ENCODE results near the gene GNB1L.
A peak's percentile ranks its signal among the peaks of the same experiment; 100 is the strongest.

GNB1L gene

DNA sequence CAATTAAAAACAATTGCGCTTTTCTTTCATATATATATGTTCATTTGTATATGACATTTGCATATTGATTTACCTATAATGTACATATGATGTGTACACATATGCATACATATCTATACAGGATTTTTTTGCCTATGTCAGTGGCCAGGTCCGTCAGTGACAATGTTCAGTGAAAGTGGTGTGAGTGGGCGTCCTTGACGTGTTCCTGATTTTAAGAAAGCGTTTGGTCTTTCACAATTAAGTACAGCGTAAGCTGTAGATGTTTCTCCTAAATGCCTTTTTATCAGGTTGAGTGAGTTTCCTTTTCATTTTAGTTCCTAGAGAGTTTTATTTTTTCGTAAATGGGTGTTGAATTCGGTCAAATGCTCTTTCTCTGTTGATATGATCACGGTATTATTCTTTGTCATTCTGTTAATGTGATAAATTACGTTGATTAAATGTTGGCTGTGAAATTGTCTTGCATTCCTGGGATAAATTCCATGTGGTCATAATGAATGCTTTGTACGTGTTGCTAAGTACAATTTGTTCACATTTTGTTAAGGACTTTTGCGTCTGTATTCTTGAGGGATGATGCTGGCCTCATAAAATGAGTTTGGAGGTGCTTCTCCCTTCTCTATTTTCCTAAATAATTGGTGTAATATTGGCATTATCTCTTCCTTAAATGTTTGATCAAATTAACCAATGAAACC lies 10.6 kb upstream of the GNB1L start:
- DNase-seq, result no peak

DNA sequence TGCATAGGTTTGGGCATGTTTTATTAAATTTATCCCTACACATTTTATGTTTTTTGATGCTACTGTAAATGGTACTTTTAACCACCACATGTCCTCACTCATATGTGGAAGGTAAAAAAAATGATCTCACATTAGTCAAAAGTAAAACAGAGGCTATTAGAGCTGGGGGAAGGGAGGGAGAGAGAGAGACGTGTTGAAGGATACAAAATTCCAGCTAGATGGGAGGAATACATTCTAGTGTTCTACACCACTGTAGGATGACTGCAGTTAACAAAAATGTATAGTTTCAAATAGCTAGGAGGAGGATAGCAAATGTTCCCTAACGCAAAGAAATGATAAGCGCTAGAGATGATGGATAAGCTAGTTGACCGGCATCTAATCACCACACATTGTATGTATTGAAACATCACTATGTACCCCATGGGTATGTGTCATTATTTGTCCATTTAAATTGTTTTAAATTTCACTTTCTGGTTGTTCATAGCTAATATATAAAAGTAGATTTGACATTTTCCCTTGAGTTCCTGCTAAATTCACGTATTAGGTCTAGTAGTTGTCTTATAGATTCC lies 9.9 kb upstream of the GNB1L start:
- DNase-seq, result no peak

DNA sequence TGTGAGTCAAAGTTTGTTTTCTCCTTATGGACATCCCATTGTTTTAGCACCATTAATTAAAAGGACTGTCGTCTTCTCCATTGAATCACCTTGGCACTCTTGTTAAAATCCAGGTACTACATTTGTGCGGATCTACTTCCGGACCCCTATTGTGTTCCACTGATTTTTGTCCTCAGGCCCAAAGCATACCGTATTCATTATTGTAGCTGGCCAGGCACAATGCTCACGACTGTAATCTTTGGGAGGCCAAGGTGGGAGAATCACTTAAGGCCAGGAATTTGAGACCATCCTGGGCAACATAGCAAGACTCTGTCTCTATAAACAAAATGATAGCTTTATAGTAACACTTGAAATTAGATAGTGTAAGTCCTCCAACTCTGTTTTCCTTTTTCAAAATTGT lies 8.9 kb upstream of the GNB1L start:
- no peak for DNase-seq

DNA sequence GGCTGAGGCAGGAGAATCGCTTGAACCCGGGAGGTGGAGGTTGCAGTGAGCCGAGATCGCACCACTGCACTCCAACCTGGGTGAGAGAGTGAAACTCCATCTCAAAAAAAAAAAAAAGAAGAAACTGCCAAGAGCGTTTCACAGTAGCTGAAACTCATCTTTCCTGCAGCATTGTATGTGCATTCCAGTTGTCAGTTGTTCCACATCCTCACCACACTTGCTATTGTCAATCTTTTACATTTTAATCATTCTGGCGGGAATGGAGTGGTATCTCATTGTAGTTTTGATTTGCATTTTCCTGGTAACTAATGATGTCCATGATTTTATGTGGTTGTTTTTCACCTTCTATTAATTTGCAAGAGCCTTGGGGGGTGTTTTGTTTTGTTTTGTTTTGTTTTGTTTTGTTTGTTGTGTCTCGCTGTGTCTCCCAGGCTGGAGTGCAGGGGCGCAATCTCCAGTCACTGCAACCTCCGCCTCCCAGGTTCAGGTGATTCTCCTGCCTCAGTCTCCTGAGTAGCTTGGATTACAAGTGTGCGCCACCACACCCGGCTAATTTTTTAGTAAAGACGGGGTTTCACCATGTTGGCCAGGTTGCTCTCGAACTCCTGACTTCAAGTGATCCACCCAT lies 8.1 kb upstream of the GNB1L start:
- DNase-seq, result no peak

DNA sequence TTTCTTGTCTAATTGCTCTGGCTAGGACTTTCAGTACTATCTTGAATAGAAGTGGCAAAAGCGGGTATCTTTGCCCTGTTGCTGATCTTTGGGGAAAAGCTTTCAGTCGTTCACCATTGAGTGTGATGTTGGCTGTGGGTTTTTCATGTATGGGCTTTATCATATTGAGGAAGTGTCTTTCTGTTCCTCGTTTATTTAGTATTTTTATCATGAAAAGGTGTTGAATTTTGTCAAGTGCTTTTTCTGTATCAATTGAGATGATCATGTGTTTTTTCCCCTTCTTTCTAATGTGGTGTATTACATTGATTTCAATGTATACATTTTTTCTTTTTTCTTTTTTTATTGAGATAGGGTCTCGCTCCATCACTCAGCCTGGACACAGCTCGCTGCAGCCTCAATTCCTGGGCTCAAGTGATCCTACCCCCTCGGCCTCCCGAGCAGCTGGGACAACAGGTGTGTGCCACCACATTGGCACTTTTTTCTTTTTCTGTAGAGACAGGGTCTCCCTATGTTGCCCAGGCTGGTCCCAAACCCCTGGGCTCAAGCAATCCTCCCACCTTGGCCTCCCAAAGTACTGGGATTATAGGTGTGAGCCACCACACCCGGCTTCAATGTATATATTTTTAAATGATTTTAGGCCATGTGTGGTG lies 5.3 kb upstream of the GNB1L start:
- DNase-seq, result no peak

DNA sequence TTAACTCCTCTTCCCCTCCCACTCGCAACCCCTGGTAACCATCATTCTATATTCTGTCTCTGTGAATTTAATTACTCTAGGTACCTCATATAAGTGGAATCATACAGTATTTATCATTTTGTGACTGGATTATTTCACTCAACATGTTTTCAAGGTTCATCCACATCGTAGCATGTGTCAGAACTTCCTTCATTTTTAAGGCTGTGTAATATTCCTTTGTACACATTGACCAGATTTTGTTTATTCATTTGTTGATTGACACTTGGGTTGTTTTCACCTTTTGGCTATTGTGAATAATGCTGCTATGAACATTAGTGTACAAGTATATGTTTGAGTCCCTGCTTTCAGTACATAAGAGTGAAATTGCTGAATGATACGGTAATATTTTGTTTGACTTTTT lies 2.7 kb upstream of the GNB1L start:
- DNase-seq, result no peak

DNA sequence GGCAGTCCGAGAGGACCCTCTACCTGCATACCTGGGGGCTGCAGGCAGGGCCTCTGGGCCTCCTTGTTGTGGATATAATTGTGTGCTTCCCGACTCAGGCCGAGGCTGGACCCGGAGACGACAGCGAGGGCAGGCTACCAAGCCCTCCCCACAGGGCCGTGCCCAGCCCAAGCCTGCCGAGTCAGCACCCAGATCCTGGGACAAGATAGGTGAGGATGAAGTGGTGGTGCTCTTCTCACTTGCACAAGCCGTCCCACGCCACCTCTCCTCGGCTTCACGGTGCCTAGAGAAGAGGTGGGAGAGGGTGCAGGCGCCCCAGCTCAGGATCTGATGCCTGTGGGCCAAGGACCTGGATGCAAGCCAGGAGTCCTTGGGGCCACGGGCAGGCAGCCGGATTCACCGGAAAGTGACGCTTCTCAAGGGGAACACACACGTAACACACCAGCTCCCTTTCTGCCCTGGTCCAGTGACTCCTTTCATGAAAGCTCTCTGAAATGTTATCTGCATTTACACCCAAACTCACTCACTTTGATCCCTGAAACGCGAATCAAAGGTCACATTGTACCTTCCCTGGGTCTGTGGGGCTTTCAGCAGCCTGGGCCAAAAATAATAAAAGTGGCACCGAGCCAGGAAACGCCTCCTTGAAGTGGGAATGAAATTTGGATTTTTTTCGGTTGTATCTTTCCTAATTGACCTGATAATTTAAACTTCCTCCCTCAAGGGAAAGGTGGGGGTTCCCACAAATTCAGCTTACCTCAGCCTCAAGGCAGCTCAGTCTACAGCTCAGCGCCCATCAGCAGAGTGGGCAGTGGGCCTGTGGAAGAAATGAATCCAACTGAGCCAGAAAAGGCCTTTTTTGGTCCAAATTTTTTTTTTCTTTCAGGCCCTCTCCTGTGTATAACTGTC lies 1.1 kb upstream of the GNB1L start:
- peak in 8 of 56 donors; percentile 19 to 68 (median 45) for DNase-seq

DNA sequence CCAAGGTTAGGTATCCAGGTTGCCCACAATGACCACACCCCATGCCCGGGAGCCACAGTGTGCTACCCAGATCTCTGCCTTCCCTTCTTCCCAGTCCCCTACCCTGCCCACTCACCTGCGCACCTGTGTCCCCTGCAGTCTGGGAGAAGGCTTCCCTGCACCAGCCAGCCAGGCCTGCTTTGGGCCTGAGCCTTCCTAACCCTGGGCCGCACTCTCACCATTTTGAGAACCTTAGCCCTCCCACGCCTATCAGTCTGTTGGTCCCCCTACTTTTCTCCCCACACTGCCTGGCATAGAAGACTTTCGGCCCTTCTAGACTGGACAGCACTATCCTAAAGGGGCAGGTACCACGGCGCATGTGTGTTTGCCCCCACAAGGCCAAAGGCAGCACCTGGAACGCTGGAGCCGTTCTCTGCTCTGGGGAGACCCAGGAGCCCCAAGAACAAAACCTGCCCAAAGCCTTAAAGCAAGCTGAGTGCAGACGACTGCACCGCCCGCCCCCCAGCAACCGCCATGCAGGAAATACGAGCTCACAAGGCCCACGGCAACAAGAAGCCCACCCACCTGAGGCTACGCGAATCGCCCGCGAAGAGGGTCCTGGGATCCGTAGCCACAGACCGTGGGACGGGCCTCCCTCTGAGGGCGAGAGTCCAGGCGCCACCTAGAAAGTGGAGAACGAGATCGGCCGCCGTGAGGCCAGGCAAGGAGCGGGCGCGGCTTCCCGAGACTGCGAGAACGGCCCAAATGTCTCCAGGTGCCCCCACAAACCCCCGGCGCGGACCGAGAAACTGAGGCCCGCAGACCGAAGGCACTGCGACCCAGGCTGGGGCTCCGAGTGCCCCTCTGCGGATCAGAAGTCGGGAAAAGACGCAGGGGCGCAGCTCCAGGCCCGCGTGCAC lies 546 bp downstream of the GNB1L start:
- DNase-seq, result peak in 1 of 56 donors; percentile 56

DNA sequence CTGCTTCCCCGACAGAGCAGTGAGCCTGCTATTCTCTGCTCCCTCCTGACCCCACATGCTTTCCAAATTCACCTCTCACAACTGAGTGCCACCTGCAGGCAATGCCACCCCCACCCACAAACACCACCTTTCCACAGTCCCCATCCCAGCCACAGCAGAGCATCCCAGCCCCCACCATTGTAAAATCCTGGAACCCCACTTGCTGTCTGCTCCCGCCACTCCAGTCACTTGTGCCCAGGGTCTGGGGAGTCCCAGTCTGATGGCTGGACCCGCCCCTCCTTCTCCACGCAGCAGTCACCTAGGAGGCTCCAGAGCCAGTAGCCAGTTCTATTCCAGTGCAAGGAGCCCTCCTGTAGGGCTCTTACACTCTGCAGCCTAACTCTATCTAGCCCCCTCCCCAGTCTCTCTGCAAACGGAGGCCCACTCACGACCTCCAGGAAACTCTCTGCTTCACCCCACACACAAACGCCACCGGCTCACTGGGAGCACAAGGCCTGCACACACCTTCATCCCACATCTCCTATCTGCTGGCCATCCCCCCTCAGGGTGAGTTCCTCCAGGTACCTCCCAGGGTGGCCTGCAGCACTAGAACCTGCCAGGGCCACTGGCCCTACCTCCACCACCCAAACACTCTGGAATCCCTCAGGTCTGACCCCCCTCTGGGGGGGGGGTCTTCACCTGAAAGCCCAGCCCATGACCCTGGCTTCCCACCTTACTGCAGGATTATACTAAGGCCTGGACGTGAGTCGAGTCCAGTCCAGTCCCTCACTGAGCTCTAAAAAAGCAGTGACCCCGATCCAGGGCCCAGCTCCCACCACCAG lies 1.4 kb downstream of the GNB1L start:
- no peak for DNase-seq

DNA sequence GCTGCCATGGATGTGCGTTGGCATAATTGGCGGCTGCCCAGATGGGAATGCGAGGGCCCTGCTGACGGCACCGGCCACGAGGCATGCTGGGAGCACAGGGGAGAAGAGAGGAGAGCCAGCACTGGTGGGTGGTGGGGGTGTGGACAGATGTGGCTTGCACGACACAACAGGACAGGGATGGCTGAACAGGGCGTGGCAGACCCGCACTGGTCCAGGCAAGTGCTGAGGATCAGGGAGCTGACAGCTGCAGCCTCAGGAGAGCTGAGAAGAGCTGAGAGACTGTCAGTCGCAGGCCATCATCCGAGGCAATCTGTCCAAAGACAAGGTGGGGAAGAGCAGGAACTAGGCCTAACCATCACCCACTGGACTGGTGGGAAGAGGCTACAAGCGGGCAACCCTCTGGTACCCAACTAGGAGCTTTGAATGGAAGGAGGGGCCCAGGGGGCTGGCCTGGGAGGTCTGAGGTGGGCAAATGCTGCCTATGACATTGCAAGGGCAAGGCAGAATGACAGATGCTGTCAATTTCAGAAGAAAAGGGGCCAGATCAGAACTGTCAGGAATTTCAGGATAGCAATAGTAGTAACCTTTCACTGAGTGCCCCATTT lies 2.4 kb downstream of the GNB1L start:
- no peak for DNase-seq

DNA sequence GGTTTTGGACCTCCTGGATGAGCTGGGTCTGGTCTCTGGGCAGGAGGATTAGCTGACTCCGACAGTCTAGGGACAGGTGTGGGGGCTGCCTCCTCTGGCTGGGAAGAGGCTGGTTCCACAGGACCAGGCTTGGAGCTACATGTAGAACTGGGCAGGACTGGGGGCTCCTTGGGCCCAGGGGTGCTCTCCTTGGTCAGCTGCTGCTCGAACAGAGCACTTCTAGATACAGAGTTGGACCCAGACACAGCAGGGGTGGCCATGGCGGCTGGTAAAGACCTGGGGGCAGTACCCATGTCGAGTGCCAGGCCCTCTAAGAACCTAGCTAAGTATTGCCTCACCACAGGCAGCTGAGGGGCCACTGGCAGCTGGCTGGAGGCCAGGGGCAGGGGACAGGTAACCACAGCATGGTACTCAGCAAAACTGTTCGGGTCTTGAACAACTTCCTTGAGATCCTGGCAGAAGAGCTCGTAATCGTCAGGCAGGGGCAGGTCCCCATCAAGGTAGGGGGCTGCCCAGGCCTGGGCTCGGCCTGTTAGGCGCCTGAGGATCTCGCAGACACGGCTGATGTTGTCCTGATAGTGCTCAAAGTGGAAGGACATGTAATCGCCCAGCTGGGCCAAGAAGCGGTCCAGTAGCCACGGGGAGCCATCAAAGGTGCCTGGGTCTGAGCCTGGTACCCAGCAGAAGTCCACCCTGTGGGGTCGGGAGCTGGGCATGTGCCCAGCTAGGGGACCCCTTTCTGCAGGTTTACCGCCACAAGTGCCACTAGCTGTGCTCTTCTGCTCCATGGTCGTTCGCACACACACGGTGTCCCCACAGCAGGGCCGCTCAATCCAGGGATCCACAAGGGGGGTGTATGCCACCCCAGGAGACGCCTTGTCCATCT lies 3.1 kb downstream of the GNB1L start:
- no peak for DNase-seq

DNA sequence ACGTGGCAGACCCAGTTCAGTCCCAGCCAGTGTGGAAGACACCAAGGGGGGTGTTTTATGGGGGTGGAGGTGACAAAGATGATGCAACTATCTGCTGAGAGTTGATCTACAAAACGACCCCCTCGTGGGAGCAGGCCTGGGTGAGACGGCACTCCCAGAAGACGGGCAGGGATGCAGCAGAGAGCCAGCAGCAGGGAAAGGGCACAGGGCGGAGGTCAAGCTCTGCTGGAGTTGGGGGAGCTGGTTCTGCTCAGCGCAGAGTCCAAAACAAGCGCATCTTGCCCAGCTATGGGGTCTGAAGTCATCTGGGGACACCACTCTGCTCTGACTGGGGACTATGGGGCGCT lies 3.9 kb downstream of the GNB1L start:
- no peak for DNase-seq

DNA sequence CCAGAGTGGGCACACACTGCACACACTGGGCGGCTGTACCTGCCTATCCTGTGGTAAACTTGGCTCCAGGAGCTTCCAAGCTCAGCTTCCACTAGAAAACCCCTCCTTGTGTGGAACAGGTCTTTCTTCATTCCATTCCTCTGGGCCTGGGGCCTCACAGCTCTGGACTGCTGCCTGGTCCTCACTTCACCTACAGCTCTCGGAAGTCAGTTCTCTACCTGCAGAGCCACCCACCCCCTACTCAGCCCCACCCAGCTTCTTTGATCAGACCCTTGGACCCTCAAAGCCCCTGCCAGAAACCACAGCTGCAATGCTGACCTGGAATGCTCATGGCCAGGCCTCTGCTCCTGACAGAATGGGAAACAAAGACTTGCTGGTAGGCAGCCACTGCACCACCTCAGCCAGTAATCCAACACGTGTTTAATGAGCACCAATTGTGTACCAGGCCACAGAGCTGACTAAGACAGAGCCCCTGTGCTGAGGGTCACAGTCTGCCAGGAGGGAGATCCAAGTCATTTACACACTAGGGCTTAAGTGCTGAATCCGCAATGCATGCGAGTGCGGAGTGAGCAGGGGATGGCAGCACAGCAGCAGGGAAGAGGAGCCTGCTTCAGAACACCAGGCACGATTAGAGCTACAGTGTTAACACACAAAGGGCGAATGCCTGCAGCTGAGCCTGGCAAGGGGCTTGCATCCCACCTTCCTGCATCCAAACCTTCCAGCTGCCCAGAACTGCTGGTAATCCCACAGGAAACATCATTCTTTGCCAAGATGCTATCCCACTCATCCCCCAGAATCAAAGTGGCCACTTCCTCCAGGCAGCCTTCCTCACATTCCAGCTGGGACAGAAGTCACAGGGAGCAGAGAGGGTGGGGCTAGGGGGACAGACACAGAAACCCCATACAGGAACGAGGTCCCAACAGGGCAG lies 4.6 kb downstream of the GNB1L start:
- DNase-seq, result no peak

DNA sequence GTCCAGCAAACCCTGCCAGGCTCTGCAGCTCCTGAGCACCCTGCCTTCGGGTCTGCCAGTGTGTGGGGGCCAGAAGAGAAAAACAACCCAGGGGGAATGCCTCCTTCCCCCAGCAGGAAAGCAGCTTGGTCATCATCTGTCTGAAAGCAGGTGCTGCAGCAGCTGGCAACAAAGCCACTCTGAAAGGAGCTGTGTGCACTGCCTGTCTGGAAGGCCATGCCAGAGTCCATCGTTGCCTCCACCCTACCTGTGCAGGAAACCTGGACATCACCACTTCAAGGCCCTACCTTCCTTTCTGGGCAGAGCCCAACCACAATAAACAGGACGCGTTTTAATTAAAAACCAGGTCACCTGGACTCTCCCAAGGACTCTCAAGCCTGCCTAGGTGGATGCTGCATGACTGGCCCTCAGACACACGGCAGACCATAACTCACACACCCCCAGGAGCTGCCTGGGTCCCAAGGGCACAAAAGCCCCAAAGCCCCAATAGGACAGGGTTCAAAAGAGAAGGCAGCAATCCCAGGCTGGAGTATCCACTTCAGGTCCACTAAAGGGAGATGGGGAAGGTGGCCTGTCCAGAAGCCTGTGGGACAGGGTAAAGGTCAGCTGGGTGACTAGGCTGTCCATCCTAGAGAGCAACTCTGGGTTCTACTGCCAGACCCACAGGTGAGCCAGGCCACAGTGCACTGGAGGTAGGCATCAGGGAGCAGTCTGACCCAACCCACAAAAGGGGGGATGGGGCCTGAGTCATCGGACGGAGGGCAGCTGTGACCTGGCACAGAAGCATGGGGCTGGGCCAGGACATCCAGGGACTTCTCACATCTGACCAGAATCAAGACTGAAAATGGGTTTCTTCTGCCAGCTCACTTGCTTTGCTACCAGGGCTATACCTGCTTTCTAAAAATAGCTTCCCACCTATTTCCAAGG lies 6.1 kb downstream of the GNB1L start:
- no peak for DNase-seq

DNA sequence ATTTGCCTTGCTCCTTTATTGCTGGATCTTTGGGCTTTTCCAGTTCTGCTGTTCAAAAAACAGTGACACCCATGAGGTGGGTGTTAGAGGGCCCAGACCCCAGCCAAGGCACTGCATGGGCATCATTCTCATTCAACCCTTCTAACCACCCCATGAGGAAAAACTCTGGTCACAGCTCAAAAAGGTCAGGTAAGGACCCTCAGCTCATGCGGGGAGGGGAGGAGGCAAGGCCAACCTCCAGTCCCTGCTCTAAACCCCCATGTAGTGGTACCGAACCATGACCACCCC lies 7.4 kb downstream of the GNB1L start:
- no peak for DNase-seq

Data from nucleus accumbens (tissue), 56 donors.